PC-3 (cell line): ENCODE data around the gene NTM.

ENCODE experiments used
- CTCF ChIP-seq: fragments of 300-600 bp; sonication (generic); conservative IDR thresholded peaks from 2 replicates; pipeline ENCODE4 v1.5.1; 2017; ENCODE audit warnings: antibody characterized with exemption, low read depth, mild to moderate bottlenecking, low read length
- EZH2 ChIP-seq: fragments of 300-600 bp; sonication (generic); IDR thresholded peaks from one replicate; pipeline ENCODE4 v1.6.1; 2017; ENCODE audit warnings: antibody characterized with exemption, mild to moderate bottlenecking, low read length; ENCODE audit not compliant: unreplicated experiment

- TF ChIP-seq CTCF, result no peak
- no peak for TF ChIP-seq EZH2
Observed at GRCh38 chr11:131530407-131530806, 160.0 kb downstream of the NTM start.
